ENCODE measurements around the gene UBR3.

UBR3 gene

DNA sequence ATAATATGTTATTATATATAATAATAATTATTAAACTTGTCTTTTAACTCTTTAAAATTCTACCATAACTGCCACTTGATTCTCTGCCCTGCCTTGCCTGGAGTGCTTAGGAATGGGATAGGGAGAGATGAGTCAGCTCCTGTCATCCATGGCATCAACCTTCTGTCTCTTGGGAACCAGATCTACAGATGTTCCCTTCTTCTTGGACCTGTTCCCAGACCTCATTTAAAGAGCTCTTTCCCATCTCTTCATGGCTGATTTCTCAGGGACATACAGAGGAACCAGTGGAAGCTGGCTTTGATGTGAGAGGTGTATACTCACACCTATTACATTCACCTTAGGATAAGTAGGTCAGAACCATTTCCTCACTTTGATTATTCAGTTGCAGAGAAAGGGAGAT, 195.4 kb downstream of the UBR3 start:
- no peaks in the 10 kb centered on the region for H3K4me1 ChIP-seq (ENCODE audit: control insufficient read depth, insufficient read depth, low read length)
- CTCF ChIA-PET, result interaction anchor here (1.7 kb wide), 1 partner anchor 12 kb away, joined by 6 read pairs; no protein-coding TSS in a partner anchor
- H3K36me3 ChIP-seq (ENCODE audit: control insufficient read depth in 2 of 2, insufficient read depth in 1 of 2, low read length in 2 of 2), result peaks cover 0 to 5% of the 10 kb centered on the region in 2 experiments; a peak in 1 of 3 replicates
- 0 out of 2 replicates have a peak, but pooled peaks have one; percentile 21 for TF ChIP-seq KLF8 (tag by site-specific recombination; IDR thresholded peaks at IDR 0.05)
- TF ChIP-seq, protein P1, sequence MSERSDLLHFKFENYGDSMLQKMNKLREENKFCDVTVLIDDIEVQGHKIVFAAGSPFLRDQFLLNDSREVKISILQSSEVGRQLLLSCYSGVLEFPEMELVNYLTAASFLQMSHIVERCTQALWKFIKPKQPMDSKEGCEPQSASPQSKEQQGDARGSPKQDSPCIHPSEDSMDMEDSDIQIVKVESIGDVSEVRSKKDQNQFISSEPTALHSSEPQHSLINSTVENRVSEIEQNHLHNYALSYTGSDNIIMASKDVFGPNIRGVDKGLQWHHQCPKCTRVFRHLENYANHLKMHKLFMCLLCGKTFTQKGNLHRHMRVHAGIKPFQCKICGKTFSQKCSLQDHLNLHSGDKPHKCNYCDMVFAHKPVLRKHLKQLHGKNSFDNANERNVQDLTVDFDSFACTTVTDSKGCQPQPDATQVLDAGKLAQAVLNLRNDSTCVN (tag by site-specific recombination; optimal IDR thresholded peaks at IDR 0.05), result no peak
- no peak overlapping the region for H3K27ac ChIP-seq (ENCODE audit: extremely low read depth, low read depth, low read length)
- H3K9me3 ChIP-seq (ENCODE audit: control insufficient read depth, insufficient read depth, low read depth, low read length), result no peaks in the 10 kb centered on the region
- POLR2A ChIA-PET, result no interaction called here
- H3K4me3 ChIP-seq (ENCODE audit: low read depth, low read length), result no peak overlapping the region

DNA sequence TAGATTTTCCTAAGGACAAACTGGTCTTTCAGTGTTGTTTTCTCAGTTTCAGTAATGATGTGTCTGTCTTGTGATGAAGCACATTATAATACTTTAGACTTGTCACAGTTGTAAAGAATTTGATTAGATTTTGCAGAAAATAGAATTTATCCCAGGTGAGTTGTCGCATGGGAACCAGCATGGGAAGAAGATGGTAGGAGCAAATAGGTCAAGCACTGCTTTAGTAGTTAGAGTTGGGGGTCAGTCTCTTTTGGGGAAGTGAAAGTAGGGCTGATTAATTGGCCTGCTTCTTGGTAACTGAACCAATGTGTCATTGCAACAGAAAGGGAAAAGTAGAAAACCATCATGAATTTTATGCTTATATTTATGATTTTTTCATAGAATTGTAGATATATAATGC, 197.5 kb downstream of the UBR3 start:
- CTCF ChIA-PET, result no interaction called here
- TF ChIP-seq HOXD13 (CRISPR knock-in tag; IDR thresholded peaks at IDR 0.05; ENCODE audit: borderline replicate concordance), result no peak
- no peak for TF ChIP-seq GLIS1 (tag by site-specific recombination; IDR thresholded peaks at IDR 0.05)
- TF ChIP-seq ZNF561 (tag by site-specific recombination; IDR thresholded peaks at IDR 0.05; ENCODE audit: borderline replicate concordance), result no peak
- TF ChIP-seq ZNF791 (tag by site-specific recombination; IDR thresholded peaks at IDR 0.05), result no peak
- TF ChIP-seq BCL11B (tag by site-specific recombination; IDR thresholded peaks at IDR 0.05; ENCODE audit: low read depth), result no peak
- TF ChIP-seq ZNF747 (tag by site-specific recombination; IDR thresholded peaks at IDR 0.05), result no peak
- TF ChIP-seq, protein P2, sequence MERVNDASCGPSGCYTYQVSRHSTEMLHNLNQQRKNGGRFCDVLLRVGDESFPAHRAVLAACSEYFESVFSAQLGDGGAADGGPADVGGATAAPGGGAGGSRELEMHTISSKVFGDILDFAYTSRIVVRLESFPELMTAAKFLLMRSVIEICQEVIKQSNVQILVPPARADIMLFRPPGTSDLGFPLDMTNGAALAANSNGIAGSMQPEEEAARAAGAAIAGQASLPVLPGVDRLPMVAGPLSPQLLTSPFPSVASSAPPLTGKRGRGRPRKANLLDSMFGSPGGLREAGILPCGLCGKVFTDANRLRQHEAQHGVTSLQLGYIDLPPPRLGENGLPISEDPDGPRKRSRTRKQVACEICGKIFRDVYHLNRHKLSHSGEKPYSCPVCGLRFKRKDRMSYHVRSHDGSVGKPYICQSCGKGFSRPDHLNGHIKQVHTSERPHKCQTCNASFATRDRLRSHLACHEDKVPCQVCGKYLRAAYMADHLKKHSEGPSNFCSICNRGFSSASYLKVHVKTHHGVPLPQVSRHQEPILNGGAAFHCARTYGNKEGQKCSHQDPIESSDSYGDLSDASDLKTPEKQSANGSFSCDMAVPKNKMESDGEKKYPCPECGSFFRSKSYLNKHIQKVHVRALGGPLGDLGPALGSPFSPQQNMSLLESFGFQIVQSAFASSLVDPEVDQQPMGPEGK (tag by site-specific recombination; IDR thresholded peaks at IDR 0.05), result no peak
- no peak for TF ChIP-seq ZNF473 (tag by site-specific recombination; IDR thresholded peaks at IDR 0.05)
- no peak for TF ChIP-seq ZNF677 (tag by site-specific recombination; IDR thresholded peaks at IDR 0.05)
- TF ChIP-seq ZFP3 (tag by site-specific recombination; IDR thresholded peaks at IDR 0.05; ENCODE audit: low read depth), result no peak
- TF ChIP-seq ZFP37 (tag by site-specific recombination; IDR thresholded peaks at IDR 0.05), result no peak
- no peak for TF ChIP-seq HOXA7 (CRISPR knock-in tag; IDR thresholded peaks at IDR 0.05; ENCODE audit: borderline replicate concordance)
- no peak for TF ChIP-seq ZNF175 (tag by site-specific recombination; IDR thresholded peaks at IDR 0.05)
- Histone ChIP-seq H3K9me3 (ENCODE audit: control insufficient read depth, insufficient read depth, low read depth, low read length) (no peaks in the 10 kb centered on the region), H3K36me3 (ENCODE audit: control insufficient read depth in 2 of 2, insufficient read depth in 1 of 2, low read length in 2 of 2) (peaks cover 0 to 14% of the 10 kb centered on the region in 2 experiments; a peak in 1 of 3 replicates), H3K4me3 (ENCODE audit: low read depth, low read length) (no peak overlapping the region), H3K27ac (ENCODE audit: extremely low read depth, low read depth, low read length) (no peak overlapping the region), H3K4me1 (ENCODE audit: control insufficient read depth, insufficient read depth, low read length) (no peaks in the 10 kb centered on the region)
- POLR2A ChIA-PET, result no interaction called here

DNA sequence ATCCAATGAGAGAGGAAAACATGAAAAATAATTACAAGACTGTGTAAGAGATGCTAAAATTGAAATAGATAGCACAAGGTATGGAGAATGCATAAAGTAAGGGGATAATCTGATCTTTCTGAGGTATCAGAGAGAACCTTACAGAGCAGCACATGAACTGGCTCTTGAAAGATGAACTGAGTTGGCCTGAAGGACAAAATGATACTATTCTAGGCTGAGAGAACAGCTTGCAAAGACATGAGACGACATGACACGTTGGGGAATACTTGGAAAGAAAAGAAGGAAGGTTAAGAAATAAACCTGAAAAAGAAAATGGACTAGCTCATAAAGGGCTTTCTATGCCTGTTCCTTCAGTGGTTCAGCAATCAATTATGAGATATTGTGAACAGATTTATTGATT, 198.0 kb downstream of the UBR3 start:
- H3K4me3 ChIP-seq (ENCODE audit: low read depth, low read length), result no peak overlapping the region
- ChIA-PET POLR2A (no interaction called here), CTCF (no interaction called here)
- H3K27ac ChIP-seq (ENCODE audit: extremely low read depth, low read depth, low read length), result no peak overlapping the region
- no peaks in the 10 kb centered on the region for H3K9me3 ChIP-seq (ENCODE audit: control insufficient read depth, insufficient read depth, low read depth, low read length)
- no peaks in the 10 kb centered on the region for H3K4me1 ChIP-seq (ENCODE audit: control insufficient read depth, insufficient read depth, low read length)
- H3K36me3 ChIP-seq (ENCODE audit: control insufficient read depth in 2 of 2, insufficient read depth in 1 of 2, low read length in 2 of 2), result peaks cover 0 to 19% of the 10 kb centered on the region in 2 experiments; a peak in 1 of 3 replicates
- TF ChIP-seq ZNF274 (IDR thresholded peaks at IDR 0.05; ENCODE audit: low read length), result no peak
- TF ChIP-seq ZNF274 (tag by site-specific recombination; IDR thresholded peaks at IDR 0.05; ENCODE audit: borderline replicate concordance), result no peak
- TF ChIP-seq, protein P3, sequence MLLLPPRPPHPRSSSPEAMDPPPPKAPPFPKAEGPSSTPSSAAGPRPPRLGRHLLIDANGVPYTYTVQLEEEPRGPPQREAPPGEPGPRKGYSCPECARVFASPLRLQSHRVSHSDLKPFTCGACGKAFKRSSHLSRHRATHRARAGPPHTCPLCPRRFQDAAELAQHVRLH (tag by site-specific recombination; IDR thresholded peaks at IDR 0.05), result no peak
- TF ChIP-seq, protein P4, sequence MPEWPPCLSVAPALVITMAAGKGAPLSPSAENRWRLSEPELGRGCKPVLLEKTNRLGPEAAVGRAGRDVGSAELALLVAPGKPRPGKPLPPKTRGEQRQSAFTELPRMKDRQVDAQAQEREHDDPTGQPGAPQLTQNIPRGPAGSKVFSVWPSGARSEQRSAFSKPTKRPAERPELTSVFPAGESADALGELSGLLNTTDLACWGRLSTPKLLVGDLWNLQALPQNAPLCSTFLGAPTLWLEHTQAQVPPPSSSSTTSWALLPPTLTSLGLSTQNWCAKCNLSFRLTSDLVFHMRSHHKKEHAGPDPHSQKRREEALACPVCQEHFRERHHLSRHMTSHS (tag by site-specific recombination; IDR thresholded peaks at IDR 0.05), result no peak
- no peak for TF ChIP-seq ZNF654 (tag by site-specific recombination; IDR thresholded peaks at IDR 0.05; ENCODE audit: low read depth)
- no peak for TF ChIP-seq ZNF391 (tag by site-specific recombination; IDR thresholded peaks at IDR 0.05; ENCODE audit: borderline replicate concordance, low read depth)
- TF ChIP-seq ZNF560 (tag by site-specific recombination; IDR thresholded peaks at IDR 0.05; ENCODE audit: borderline replicate concordance), result no peak
- no peak for TF ChIP-seq SCRT2 (tag by site-specific recombination; IDR thresholded peaks at IDR 0.05)
- TF ChIP-seq ZNF248 (tag by site-specific recombination; IDR thresholded peaks at IDR 0.05), result no peak
- no peak for TF ChIP-seq ZNF830 (tag by site-specific recombination; IDR thresholded peaks at IDR 0.05; ENCODE audit: low read depth)
- no peak for TF ChIP-seq ZNF626 (tag by site-specific recombination; IDR thresholded peaks at IDR 0.05)
- TF ChIP-seq, protein P1 (tag by site-specific recombination; optimal IDR thresholded peaks at IDR 0.05), result no peak
